Hematopoietic multipotent progenitor cell (in vitro differentiated cells): ENCODE data around the gene NBL1. TPM values are rescaled to one million over a fixed set of nuclear protein-coding genes. Genes with fewer than 3 reads are reported as not detected.

ENCODE experiments used
- DNase-seq, 3 donors: peaks; one replicate each; pipeline ENCODE4 v3.0.0-alpha.2; 2011 to 2015; ENCODE audit warnings: low read depth in 2 of 3, low spot score in 2 of 3
- total RNA-seq: library from RNA; depleted of rRNA; stranded (reverse); fragments of >200 nt; gene quantifications from one replicate; pipeline ENCODE4 v1.2.3, GENCODE V29; 2012

Gene NBL1
- total RNA-seq, 1 donor, result 39.3 TPM

- no peak for DNase-seq
Observed at GRCh38 chr1:19645411-19646251, 1.5 kb downstream of the NBL1 start.

GRCh38 chr1:19646377-19647319 is 2.5 kb downstream of the NBL1 start:
- no peak for DNase-seq

- peak in 2 of 3 donors; percentile 79 to 85 for DNase-seq
Observed at GRCh38 chr1:19647643-19648042, 3.5 kb downstream of the NBL1 start.

- no peak for DNase-seq
Observed at GRCh38 chr1:19648239-19648638, 4.1 kb downstream of the NBL1 start.

- no peak for DNase-seq
Observed at GRCh38 chr1:19648689-19649088, 4.6 kb downstream of the NBL1 start.

GRCh38 chr1:19650416-19651140 is 6.5 kb downstream of the NBL1 start:
- no peak for DNase-seq

- peak in 2 of 3 donors; percentile 48 to 68 for DNase-seq
Observed at GRCh38 chr1:19651141-19651737, 7.1 kb downstream of the NBL1 start.

GRCh38 chr1:19654386-19654785 is 10.3 kb downstream of the NBL1 start:
- DNase-seq, result no peak

- DNase-seq, result no peak
Observed at GRCh38 chr1:19654886-19655717, 11.0 kb downstream of the NBL1 start.

- DNase-seq, result no peak
Observed at GRCh38 chr1:19655718-19656080, 11.6 kb downstream of the NBL1 start.

- DNase-seq, result no peak
Observed at GRCh38 chr1:19656134-19656779, 12.1 kb downstream of the NBL1 start.

GRCh38 chr1:19656780-19657466 is 12.8 kb downstream of the NBL1 start:
- no peak for DNase-seq

GRCh38 chr1:19657511-19657910 is 13.4 kb downstream of the NBL1 start:
- no peak for DNase-seq

- DNase-seq, result no peak
Observed at GRCh38 chr1:19658186-19658585, 14.1 kb downstream of the NBL1 start.

GRCh38 chr1:19661721-19662228 is 17.7 kb downstream of the NBL1 start:
- DNase-seq, result peak in 2 of 3 donors; percentile 50 to 76

- DNase-seq, result no peak
Observed at GRCh38 chr1:19662313-19662712, 18.2 kb downstream of the NBL1 start.

- DNase-seq, result no peak
Observed at GRCh38 chr1:19664453-19665185, 20.5 kb downstream of the NBL1 start, which contains the start of gene HTR6. TSS of gene HTR6 (plus strand) at chr1:19664875. CDS start at chr1:19665754, 879 bp downstream.

GRCh38 chr1:19665186-19665495 is 21.0 kb downstream of the NBL1 start:
- DNase-seq, result no peak
